GM12878 (cell line): ENCODE data around the gene NAV3. TPM values are rescaled to one million over a fixed set of nuclear protein-coding genes. Genes with fewer than 3 reads are reported as not detected.

Experiments
- ATAC-seq: fragments of 200-7000 bp; cut with Tn5 transposase; 3 replicates; pipeline ENCODE4 v1.9.1; 2020; ENCODE audit warnings: mild to moderate bottlenecking, moderate library complexity
- BruUV-seq: library from RNA; stranded (reverse); fragments of 400-500 nt; replicated peaks from 2 replicates; lab custom pipeline; 2021; lab: Mats Ljungman, UMichigan
- CTCF ChIA-PET: fragments of 300-600 bp; sonication (Branson Sonifier 250); formaldehyde crosslinking; extraction: SDS; loops from one replicate; lab custom pipeline; 2021; ENCODE audit warnings: inconsistent platforms; lab: Yijun Ruan, JAX
- POLR2A ChIA-PET: fragments of 350-600 bp; formaldehyde crosslinking; extraction: SDS; loops from one replicate; lab custom pipeline; 2021; ENCODE audit warnings: inconsistent platforms; lab: Charles Lee
- RAD21 ChIA-PET: fragments of 300-600 bp; sonication (Branson Sonifier 250); formaldehyde crosslinking; loops from one replicate; lab custom pipeline; 2023; ENCODE audit warnings: antibody characterized with exemption; ENCODE audit not compliant: unreplicated experiment; lab: Charles Lee
- SMC1A ChIA-PET: fragments of 300-600 bp; sonication (Branson Sonifier 250); formaldehyde crosslinking; loops from one replicate; lab custom pipeline; 2023; ENCODE audit not compliant: unreplicated experiment, uncharacterized antibody; lab: Charles Lee
- DNase-seq: peaks from one replicate; pipeline ENCODE4 v3.0.0-alpha.2; 2011; ENCODE audit warnings: low read depth, low spot score
- FAIRE-seq: peaks from 3 replicates; lab custom pipeline; 2011; peaks lifted over from hg19 to GRCh38; lab: Jason Lieb, UNC
- H2AFZ ChIP-seq: 2 replicates; pipeline ENCODE4 v1.6.0; 2011; ENCODE audit warnings: low read depth, low read length, control low read depth; ENCODE audit not compliant: control insufficient read depth
- H3K27ac ChIP-seq: 2 replicates; pipeline ENCODE4 v1.5.1; 2011; ENCODE audit warnings: control low read depth; ENCODE audit not compliant: control insufficient read depth, insufficient read depth
- H3K27me3 ChIP-seq, 2 experiments: replicated peaks in 1 of 2; 2 replicates each; pipeline versions ENCODE4 v1.6.0 to v1.6.1; 2011; ENCODE audit warnings: low read length in 1 of 2; ENCODE audit not compliant: control insufficient read depth in 2 of 2, insufficient read depth in 2 of 2
- H3K36me3 ChIP-seq, 2 experiments: 2 replicates each; pipeline ENCODE4 v1.5.1; 2011; ENCODE audit warnings: low read length in 1 of 2; ENCODE audit not compliant: control insufficient read depth in 2 of 2, insufficient read depth in 2 of 2
- H3K4me1 ChIP-seq: 2 replicates; pipeline ENCODE4 v1.6.1; 2011; ENCODE audit warnings: mild to moderate bottlenecking, low read length, moderate library complexity, mixed read lengths; ENCODE audit not compliant: control insufficient read depth, insufficient read depth
- H3K4me2 ChIP-seq: 2 replicates; pipeline ENCODE4 v1.6.0; 2011; ENCODE audit warnings: control low read depth; ENCODE audit not compliant: control insufficient read depth, insufficient read depth
- H3K4me3 ChIP-seq: fragments of 200-600 bp; sonication (generic); 2 replicates; pipeline ENCODE4 v1.5.1; 2016
- H3K79me2 ChIP-seq: 2 replicates; pipeline ENCODE4 v1.6.0; 2011; ENCODE audit warnings: low read length; ENCODE audit not compliant: control insufficient read depth, insufficient read depth
- H3K9ac ChIP-seq: 2 replicates; pipeline ENCODE4 v1.8.0; 2011; ENCODE audit warnings: low read length, control low read depth, mixed read lengths; ENCODE audit not compliant: control insufficient read depth, insufficient read depth
- H3K9me3 ChIP-seq: replicated peaks from 3 replicates; pipeline ENCODE4 v1.5.1; 2011; ENCODE audit warnings: mild to moderate bottlenecking, low read length; ENCODE audit not compliant: control insufficient read depth, insufficient read depth
- H4K20me1 ChIP-seq: 2 replicates; pipeline ENCODE4 v1.6.0; 2011; ENCODE audit not compliant: control insufficient read depth, insufficient read depth
- BMI1 ChIP-seq: fragments of 450-650 bp; IDR thresholded peaks from 2 replicates; pipeline ENCODE4 v1.6.1; 2016; ENCODE audit warnings: mild to moderate bottlenecking, moderate library complexity, borderline replicate concordance
- EGR1 ChIP-seq, 2 experiments: IDR thresholded peaks; 1 replicate in 1 of 2; 2 replicates in 1 of 2; pipeline ENCODE4 v1.6.1; 2011 to 2012; ENCODE audit warnings: low read depth in 2 of 2, low read length in 2 of 2, borderline replicate concordance in 1 of 2, mild to moderate bottlenecking in 1 of 2, moderate library complexity in 1 of 2
- FOXK2 ChIP-seq: fragments of 450-650 bp; IDR thresholded peaks from 2 replicates; pipeline ENCODE4 v1.6.1; 2017; ENCODE audit warnings: mild to moderate bottlenecking, moderate library complexity
- MXI1 ChIP-seq: fragments of 150-350 bp; IDR thresholded peaks from 2 replicates; pipeline ENCODE4 v1.6.1; 2011; ENCODE audit warnings: low read depth, mild to moderate bottlenecking, inconsistent platforms, low read length, improper control_type of control experiment
- NBN ChIP-seq: fragments of 450-650 bp; IDR thresholded peaks from 2 replicates; pipeline ENCODE4 v1.6.1; 2016
- NFYB ChIP-seq: IDR thresholded peaks from 2 replicates; pipeline ENCODE4 v1.6.1; 2011; ENCODE audit warnings: low read depth, mild to moderate bottlenecking, low read length, improper control_type of control experiment, moderate library complexity; ENCODE audit not compliant: insufficient read depth
- NR2C2 ChIP-seq: IDR thresholded peaks from 2 replicates; pipeline ENCODE4 v1.6.1; 2011; ENCODE audit warnings: borderline replicate concordance, low read depth; ENCODE audit not compliant: control insufficient read depth, insufficient read length
- PAX5 ChIP-seq: IDR thresholded peaks from 2 replicates; pipeline ENCODE4 v1.6.1; 2011; ENCODE audit warnings: low read depth, low read length, borderline replicate concordance
- SREBF2 ChIP-seq: IDR thresholded peaks from 2 replicates; pipeline ENCODE4 v1.6.1; 2012; ENCODE audit warnings: mild to moderate bottlenecking, low read length
- TCF7 ChIP-seq: IDR thresholded peaks from 2 replicates; pipeline ENCODE4 v1.6.1; 2014; ENCODE audit warnings: antibody characterized with exemption, borderline replicate concordance
- YBX1 ChIP-seq: fragments of 450-650 bp; IDR thresholded peaks from 2 replicates; pipeline ENCODE4 v1.6.1; 2016; ENCODE audit warnings: antibody characterized with exemption
- ZZZ3 ChIP-seq: IDR thresholded peaks from 2 replicates; pipeline ENCODE4 v1.6.1; 2011; ENCODE audit warnings: low read depth; ENCODE audit not compliant: control insufficient read depth, insufficient read length
- WGBS: methylation state at CpG from one replicate; pipeline ENCODE4 v1.1.6; 2016; ENCODE audit warnings: low lambda C conversion rate; ENCODE audit not compliant: insufficient replicate concordance, insufficient coverage; ENCODE audit errors: missing lambda C conversion rate; 5-methylcytosine and 5-hydroxymethylcytosine counted together
- in situ Hi-C: fragments of 300-500 bp; cut with MboI; formaldehyde crosslinking; loops from 9 replicates; pipeline ENCODE4 v1.14.3; 2018; ENCODE audit warnings: mixed read lengths
- intact Hi-C: fragments of 100-400 bp; cut with micrococcal nuclease; formaldehyde crosslinking; loops from one replicate; pipeline ENCODE4 v1.14.2; 2022; ENCODE audit not compliant: unreplicated experiment
- polyA plus RNA-seq, 11 experiments: library from polyadenylated mRNA; depleted of rRNA in 4 of 11; unstranded in 6 of 11; stranded (reverse) in 5 of 11; fragments of >200 nt; fragmentation: Nextera tagmentation in 4 of 11; fragmentation: Illumina TruSeq in 1 of 11; extraction: Ambion mirVana in 4 of 11; extraction: Trizol in 1 of 11; gene quantifications; 1 replicate in 1 of 11; 2 replicates in 10 of 11; pipeline versions ENCODE4 v1.2.1 to v1.2.3, GENCODE V29; 2011 to 2016; ENCODE audit warnings: inconsistent platforms in 2 of 11, missing spikeins in 2 of 11, low read depth in 1 of 11
- total RNA-seq, 4 experiments: library from RNA; depleted of rRNA in 3 of 4; stranded (reverse); fragments of >200 nt in 3 of 4; fragmentation: Illumina TruSeq in 1 of 4; extraction: Trizol in 1 of 4; gene quantifications; 2 replicates each; pipeline versions ENCODE4 v1.2.1 to v1.2.3, GENCODE V29; 2013 to 2021
- TF ChIP-seq, protein P1 (sequence below): IDR thresholded peaks from 2 replicates; pipeline ENCODE4 v1.6.1; 2011; ENCODE audit warnings: borderline replicate concordance, low read depth, mild to moderate bottlenecking, moderate library complexity, mixed read lengths, low read length; ENCODE audit not compliant: insufficient read depth; ENCODE audit errors: extremely low read length

The NAV3 gene
- total and polyA plus RNA-seq, 10 of the 15 experiments (the other 5 are each of a cell fraction or from before 2014, with no cell fraction given): 0.05 to 0.51 (median 0.22) TPM; not detected in 1

DNA sequence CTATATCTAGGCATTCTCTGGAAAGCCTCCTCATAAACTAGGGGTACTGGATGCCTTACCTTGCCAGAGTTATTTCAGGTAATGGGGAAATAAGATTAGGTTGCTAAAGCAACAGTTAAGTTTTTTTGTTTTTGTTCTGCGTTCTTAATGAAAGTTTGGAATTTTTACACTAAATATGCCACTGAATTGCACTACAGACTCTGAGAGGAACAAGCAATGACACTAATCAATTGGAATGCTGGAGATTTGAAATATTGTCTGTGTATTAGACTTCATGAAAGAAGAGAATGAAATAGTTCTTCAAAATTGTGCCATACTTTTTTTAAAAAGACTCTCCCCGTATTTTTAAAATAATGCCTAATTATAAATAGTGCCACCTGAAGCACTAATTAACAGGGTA, 287.8 kb downstream of the NAV3 start:
- intact Hi-C loops: no loop called here
- CTCF ChIA-PET: interaction anchor here (0.6 to 6.0 kb wide), 9 partner anchors 17 to 888 kb away, joined by 3 to 47 read pairs (median 3); no protein-coding TSS in a partner anchor
- H2AFZ ChIP-seq: no peak overlapping the region

More for the DNA sequence above, 287.8 kb downstream of the NAV3 start:
- H3K9me3 ChIP-seq: no peaks in the 10 kb centered on the region
- ChIA-PET SMC1A (interaction anchor here (0.6 to 4.1 kb wide), 8 partner anchors 80 to 573 kb away, joined by 3 to 16 read pairs (median 6); no protein-coding TSS in a partner anchor), RAD21 (interaction anchor here (1.0 to 4.1 kb wide), 5 partner anchors 81 to 121 kb away, joined by 3 to 24 read pairs (median 7); no protein-coding TSS in a partner anchor), POLR2A (no interaction called here)
- H3K79me2 ChIP-seq: no peaks in the 10 kb centered on the region
- H3K4me1 ChIP-seq: no peaks in the 10 kb centered on the region
- no peaks in the 10 kb centered on the region for H3K36me3 ChIP-seq
- no peak overlapping the region for H3K9ac ChIP-seq
- in situ Hi-C loops: no loop called here
- no peak overlapping the region for H3K27ac ChIP-seq
- H4K20me1 ChIP-seq: no peaks in the 10 kb centered on the region
- H3K4me3 ChIP-seq: no peak overlapping the region
- ATAC-seq: no peak
- no peaks in the 10 kb centered on the region for H3K27me3 ChIP-seq
- BruUV-seq: no TSS peak
- H3K4me2 ChIP-seq: no peak overlapping the region
- DNase-seq: no peak
- 30% methylated on average over 2 of the region's 2 CpGs for WGBS
- FAIRE-seq: no peak
- TF ChIP-seq MXI1 (no peak), YBX1 (no peak), ZZZ3 (no peak), NBN (no peak), FOXK2 (no peak), NR2C2 (no peak), BMI1 (no peak), TCF7 (no peak), NFYB (no peak), EGR1 (IDR thresholded peaks at IDR 0.05; ENCODE audit: borderline replicate concordance in 1 of 2, low read depth in 2 of 2, low read length in 2 of 2) (no peak), PAX5 (no peak), SREBF2 (no peak)
- TF ChIP-seq, protein P1, sequence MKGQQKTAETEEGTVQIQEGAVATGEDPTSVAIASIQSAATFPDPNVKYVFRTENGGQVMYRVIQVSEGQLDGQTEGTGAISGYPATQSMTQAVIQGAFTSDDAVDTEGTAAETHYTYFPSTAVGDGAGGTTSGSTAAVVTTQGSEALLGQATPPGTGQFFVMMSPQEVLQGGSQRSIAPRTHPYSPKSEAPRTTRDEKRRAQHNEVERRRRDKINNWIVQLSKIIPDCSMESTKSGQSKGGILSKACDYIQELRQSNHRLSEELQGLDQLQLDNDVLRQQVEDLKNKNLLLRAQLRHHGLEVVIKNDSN: no peak
- TF ChIP-seq, all 136 proteins: peak for 0
